Measurements from ENCODE around the gene COL9A2. TPM values are rescaled to one million over a fixed set of nuclear protein-coding genes. Genes with fewer than 3 reads are reported as not detected.

The COL9A2 gene
- total RNA-seq, result 10 to 100 TPM in 2 of 4 donors, 1 to 10 TPM in 2; 6.2 to 21.6 (median 11.7) TPM

DNA sequence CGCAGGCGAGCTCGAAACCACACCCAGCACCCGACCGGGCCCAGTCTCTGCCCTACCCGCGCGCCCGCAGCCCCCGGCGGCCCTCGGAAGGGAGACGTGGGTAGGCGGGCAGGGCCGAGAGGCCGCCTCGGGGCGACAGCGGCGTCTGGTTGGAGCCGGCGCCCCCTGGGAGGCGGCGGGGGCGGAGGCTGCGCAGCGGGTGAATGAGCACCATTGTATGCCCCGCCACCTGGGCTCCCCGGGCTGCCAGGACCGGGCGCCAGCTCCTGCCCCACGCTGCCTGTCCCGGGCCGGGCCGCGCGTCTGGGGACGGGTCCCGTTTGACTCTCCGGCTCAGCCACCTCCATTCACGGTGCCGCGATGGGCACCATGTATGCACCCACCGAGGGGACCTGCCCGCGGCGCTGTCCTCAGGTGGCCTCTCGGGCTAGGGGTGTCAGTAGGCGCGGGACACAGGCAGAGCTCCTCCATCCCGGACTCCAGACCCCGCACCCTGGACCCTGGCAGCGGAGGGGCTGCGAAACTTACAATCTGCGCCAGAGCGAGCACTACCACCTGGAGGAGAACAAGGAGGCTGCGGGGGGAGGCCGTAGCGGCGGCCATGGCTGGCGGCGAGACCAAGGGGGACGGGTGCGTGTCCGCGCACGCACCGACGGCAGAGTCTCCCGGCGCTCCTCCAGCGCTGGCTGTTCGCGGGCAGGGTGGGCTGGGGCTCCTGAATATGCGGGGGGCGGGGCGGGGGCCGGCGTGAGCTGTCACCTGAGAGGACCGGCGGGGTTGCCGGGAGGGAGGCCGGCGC lies at the start of gene COL9A2:
Gene COL9A2, minus strand, starts transcription at position 692 of the 799 bp plus-strand sequence. Its CDS starts 89 bp downstream, at position 603.
- intact Hi-C loops (cut with DNase I), result no loop called here
- DNase-seq, result peak; percentile 70 to 72
- peak in 1 of 2 donors; percentile 36 for TF ChIP-seq POLR2A (IDR thresholded peaks at IDR 0.05)
- TF ChIP-seq CTCF (IDR thresholded peaks at IDR 0.05), result no peak
- H3K27ac ChIP-seq, result no peak within 1 kb of the TSS
- H3K36me3 ChIP-seq, result no peaks in the 10 kb centered on the region
- peaks cover 16 to 17% of the 10 kb centered on the region in 2 donors for H3K4me1 ChIP-seq
- H3K27me3 ChIP-seq, result no peaks in the 10 kb centered on the region
- no CpG with 5 or more reads among the region's 84 CpGs for WGBS, 2 donors
- no peaks in the 10 kb centered on the region for H3K9me3 ChIP-seq
- peak within 1 kb of the TSS in 2 of 3 donors; percentile 29 to 37 for H3K4me3 ChIP-seq (replicated peaks in 1 of 3)

GRCh38 chr1:40363721-40364120 lies 46.6 kb upstream of the COL9A2 start:
- Histone ChIP-seq H3K36me3 (no peaks in the 10 kb centered on the region), H3K9me3 (no peaks in the 10 kb centered on the region), H3K4me1 (no peaks in the 10 kb centered on the region), H3K27ac (no peak overlapping the region), H3K4me3 (replicated peaks in 1 of 3) (no peak overlapping the region), H3K27me3 (no peaks in the 10 kb centered on the region)
- 26 to 33% methylated on average over 2 of the region's 2 CpGs for WGBS, 2 donors
- TF ChIP-seq CTCF (IDR thresholded peaks at IDR 0.05) (no peak), POLR2A (IDR thresholded peaks at IDR 0.05) (no peak)
- intact Hi-C loops (cut with DNase I), result no loop called here
- DNase-seq, result no peak

DNA sequence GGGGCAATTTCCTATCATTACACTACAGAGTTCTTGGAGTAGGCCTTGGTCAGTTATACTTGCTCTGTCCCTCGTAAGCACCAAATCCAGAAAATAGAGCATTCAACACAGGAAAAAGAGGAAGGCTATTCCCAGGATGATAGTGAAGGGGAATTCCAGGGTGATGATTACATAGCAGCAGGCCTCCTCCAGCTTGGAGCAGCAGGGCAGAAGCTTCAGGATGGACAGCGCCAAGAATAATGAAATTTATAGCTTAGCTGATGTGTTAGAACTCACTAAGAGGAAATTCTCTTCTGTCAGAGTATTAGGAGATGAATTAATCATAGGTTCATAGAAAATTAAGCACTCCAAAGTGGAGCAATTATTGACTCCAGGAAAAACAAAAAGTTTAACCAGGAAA lies 45.6 kb upstream of the COL9A2 start:
- Histone ChIP-seq H3K27me3 (no peaks in the 10 kb centered on the region), H3K4me1 (no peaks in the 10 kb centered on the region), H3K27ac (no peak overlapping the region), H3K36me3 (no peaks in the 10 kb centered on the region), H3K9me3 (no peaks in the 10 kb centered on the region), H3K4me3 (replicated peaks in 1 of 3) (no peak overlapping the region)
- TF ChIP-seq CTCF (IDR thresholded peaks at IDR 0.05), result no peak
- TF ChIP-seq POLR2A (IDR thresholded peaks at IDR 0.05), result no peak
- WGBS, 2 donors, result 61 to 82% methylated on average over 2 of the region's 2 CpGs
- DNase-seq, result no peak
- intact Hi-C loops (cut with DNase I), result no loop called here

DNA sequence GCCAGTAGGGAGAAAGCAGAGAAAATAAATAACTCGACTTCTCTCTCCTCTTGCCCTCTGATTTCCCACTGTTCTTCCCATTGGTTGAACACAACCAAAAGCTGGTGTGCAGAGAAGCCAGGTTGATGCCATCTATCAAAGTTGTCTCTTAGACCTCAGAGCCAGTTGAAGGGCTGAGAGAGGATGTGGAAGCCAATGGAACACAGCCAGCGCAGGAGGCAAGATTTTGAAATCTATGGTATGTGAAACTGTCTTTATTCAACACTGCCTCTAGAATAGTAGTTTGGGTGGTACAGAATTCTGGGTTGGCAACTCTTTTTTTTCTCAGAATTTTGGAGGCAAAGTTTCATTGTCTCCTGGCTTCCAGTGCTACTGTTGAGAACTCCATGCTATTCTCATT lies 45.1 kb upstream of the COL9A2 start:
- no peaks in the 10 kb centered on the region for H3K36me3 ChIP-seq
- no peak for DNase-seq
- no peak overlapping the region for H3K4me3 ChIP-seq (replicated peaks in 1 of 3)
- no peaks in the 10 kb centered on the region for H3K9me3 ChIP-seq
- no peaks in the 10 kb centered on the region for H3K27me3 ChIP-seq
- TF ChIP-seq CTCF (IDR thresholded peaks at IDR 0.05) (no peak), POLR2A (IDR thresholded peaks at IDR 0.05) (no peak)
- no peak overlapping the region for H3K27ac ChIP-seq
- intact Hi-C loops (cut with DNase I), result no loop called here
- H3K4me1 ChIP-seq, result no peaks in the 10 kb centered on the region
- WGBS, 2 donors, result 77 to 96% methylated on average over 2 of the region's 2 CpGs

GRCh38 chr1:40361637-40362036 lies 44.6 kb upstream of the COL9A2 start:
- intact Hi-C loops (cut with DNase I), result no loop called here

More at GRCh38 chr1:40361637-40362036, 44.6 kb upstream of the COL9A2 start:
- DNase-seq, result no peak
- no peaks in the 10 kb centered on the region for H3K4me1 ChIP-seq
- no peak overlapping the region for H3K4me3 ChIP-seq (replicated peaks in 1 of 3)
- WGBS, 2 donors, result 92 to 95% methylated on average over 4 of the region's 4 CpGs
- no peaks in the 10 kb centered on the region for H3K27me3 ChIP-seq
- TF ChIP-seq POLR2A (IDR thresholded peaks at IDR 0.05), result no peak
- H3K36me3 ChIP-seq, result no peaks in the 10 kb centered on the region
- H3K9me3 ChIP-seq, result no peaks in the 10 kb centered on the region
- H3K27ac ChIP-seq, result no peak overlapping the region
